Neural crest cell (in vitro differentiated cells): ENCODE results near the gene LDLRAD3. TPM values are rescaled to one million over a fixed set of nuclear protein-coding genes. Genes with fewer than 3 reads are reported as not detected.

Experiments
- DNase-seq: peaks from one replicate; pipeline ENCODE4 v3.0.0; 2021; ENCODE audit warnings: low read depth, mixed read lengths, low spot score
- H3K27ac Mint-ChIP-seq: one replicate; pipeline ENCODE4 v1.8.0; 2021; ENCODE audit warnings: mild to moderate bottlenecking, mixed read lengths; ENCODE audit not compliant: unreplicated experiment
- H3K27me3 Mint-ChIP-seq: 2 replicates; pipeline ENCODE4 v1.8.0; 2021; ENCODE audit warnings: low read depth, mild to moderate bottlenecking, mixed read lengths
- H3K36me3 Mint-ChIP-seq: 2 replicates; pipeline ENCODE4 v1.8.0; 2021; ENCODE audit warnings: low read depth, mild to moderate bottlenecking, mixed read lengths
- H3K4me1 Mint-ChIP-seq: 2 replicates; pipeline ENCODE4 v1.8.0; 2021; ENCODE audit warnings: mixed read lengths
- H3K4me3 Mint-ChIP-seq: one replicate; pipeline ENCODE4 v1.8.0; 2021; ENCODE audit warnings: mild to moderate bottlenecking, mixed read lengths
- H3K9me3 Mint-ChIP-seq: 2 replicates; pipeline ENCODE4 v1.8.0; 2021; ENCODE audit warnings: mixed read lengths
- CTCF ChIP-seq: fragments of 200-600 bp; sonication (generic); conservative IDR thresholded peaks from 2 replicates; pipeline ENCODE4 v1.5.0; 2021; ENCODE audit warnings: antibody characterized with exemption, mild to moderate bottlenecking
- total RNA-seq: library from RNA; stranded (reverse); gene quantifications from 2 replicates; pipeline ENCODE4 v1.2.1, GENCODE V29; 2021

Gene LDLRAD3
- total RNA-seq, 1 donor from 2014 or later = 30.1 TPM

- no peak for DNase-seq
Measured at GRCh38 chr11:36149538-36150242, 205.8 kb downstream of the LDLRAD3 start.

GRCh38 chr11:36150986-36151385 lies 207.1 kb downstream of the LDLRAD3 start:
- TF ChIP-seq CTCF = no peak
- peaks cover 3% of the 10 kb centered on the region for H3K9me3 Mint-ChIP-seq
- no peaks in the 10 kb centered on the region for H3K27me3 Mint-ChIP-seq
- H3K36me3 Mint-ChIP-seq = peaks cover 7% of the 10 kb centered on the region
- no peak overlapping the region for H3K27ac Mint-ChIP-seq
- no peak for DNase-seq
- H3K4me1 Mint-ChIP-seq = peaks cover 32% of the 10 kb centered on the region
- no peak overlapping the region for H3K4me3 Mint-ChIP-seq

More at GRCh38 chr11:36149538-36150242, 205.8 kb downstream of the LDLRAD3 start:
- Mint-ChIP-seq H3K36me3 (peaks cover 7% of the 10 kb centered on the region), H3K27ac (peak overlapping the region; percentile 37), H3K4me3 (no peak overlapping the region), H3K4me1 (peaks cover 29% of the 10 kb centered on the region), H3K9me3 (peaks cover 3% of the 10 kb centered on the region), H3K27me3 (no peaks in the 10 kb centered on the region)
- peak; percentile 57 for TF ChIP-seq CTCF

- TF ChIP-seq CTCF = no peak
- Mint-ChIP-seq H3K9me3 (no peaks in the 10 kb centered on the region), H3K4me3 (no peak overlapping the region), H3K27ac (no peak overlapping the region), H3K27me3 (no peaks in the 10 kb centered on the region), H3K36me3 (peaks cover 5% of the 10 kb centered on the region), H3K4me1 (peaks cover 26% of the 10 kb centered on the region)
- DNase-seq = no peak
Measured at GRCh38 chr11:36151933-36152580, 208.2 kb downstream of the LDLRAD3 start.

- Mint-ChIP-seq H3K27me3 (no peaks in the 10 kb centered on the region), H3K9me3 (no peaks in the 10 kb centered on the region), H3K27ac (peak overlapping the region; percentile 39), H3K4me3 (no peak overlapping the region), H3K36me3 (peaks cover 5% of the 10 kb centered on the region), H3K4me1 (peaks cover 26% of the 10 kb centered on the region)
- DNase-seq = no peak
- TF ChIP-seq CTCF = no peak
Measured at GRCh38 chr11:36153551-36153950, 209.7 kb downstream of the LDLRAD3 start.

GRCh38 chr11:36155124-36155561 lies 211.3 kb downstream of the LDLRAD3 start:
- no peak for DNase-seq
- H3K4me1 Mint-ChIP-seq = peaks cover 18% of the 10 kb centered on the region
- no peak overlapping the region for H3K4me3 Mint-ChIP-seq
- no peak for TF ChIP-seq CTCF
- no peaks in the 10 kb centered on the region for H3K36me3 Mint-ChIP-seq
- H3K27me3 Mint-ChIP-seq = no peaks in the 10 kb centered on the region
- no peaks in the 10 kb centered on the region for H3K9me3 Mint-ChIP-seq
- H3K27ac Mint-ChIP-seq = peak overlapping the region; percentile 86
